RWPE2 (cell line): ENCODE data around the gene NAGA.

Experiments used
- ATAC-seq: fragments of 200-7000 bp; cut with Tn5 transposase; 3 replicates; pipeline ENCODE4 v1.9.1; 2021; ENCODE audit warnings: low read depth
- DNase-seq: peaks from one replicate; pipeline ENCODE4 v3.0.0-alpha.2; 2020; ENCODE audit warnings: low spot score
- H3K27ac ChIP-seq: fragments of 450-650 bp; 2 replicates; pipeline ENCODE4 v1.5.1; 2017; ENCODE audit warnings: mild to moderate bottlenecking; ENCODE audit not compliant: poor library complexity, severe bottlenecking
- H3K27me3 ChIP-seq: fragments of 250-450 bp; sonication (Bioruptor Pico); 2 replicates; pipeline ENCODE4 v1.5.1; 2021; ENCODE audit warnings: mild to moderate bottlenecking, moderate library complexity; ENCODE audit not compliant: insufficient read depth, poor library complexity, severe bottlenecking
- H3K36me3 ChIP-seq: fragments of 250-450 bp; sonication (Bioruptor Pico); 2 replicates; pipeline ENCODE4 v1.5.1; 2020; ENCODE audit warnings: low read depth, mild to moderate bottlenecking, moderate library complexity
- H3K4me1 ChIP-seq: fragments of 250-450 bp; sonication (Bioruptor Pico); 2 replicates; pipeline ENCODE4 v1.5.1; 2021; ENCODE audit warnings: mild to moderate bottlenecking, moderate library complexity; ENCODE audit not compliant: insufficient read depth, poor library complexity, severe bottlenecking
- H3K4me3 ChIP-seq: fragments of 250-450 bp; sonication (Bioruptor Pico); 2 replicates; pipeline ENCODE4 v1.5.1; 2021; ENCODE audit warnings: mild to moderate bottlenecking, moderate library complexity; ENCODE audit not compliant: severe bottlenecking
- H3K9me3 ChIP-seq: fragments of 250-450 bp; sonication (Bioruptor Pico); 2 replicates; pipeline ENCODE4 v1.5.1; 2021; ENCODE audit warnings: mild to moderate bottlenecking, moderate library complexity; ENCODE audit not compliant: severe bottlenecking
- TF ChIP-seq, protein P1 (sequence below): fragments of 450-650 bp; IDR thresholded peaks from one replicate; pipeline ENCODE4 v1.5.1; 2017; ENCODE audit warnings: mild to moderate bottlenecking, moderate library complexity; ENCODE audit not compliant: poor library complexity, severe bottlenecking

NAGA gene

DNA sequence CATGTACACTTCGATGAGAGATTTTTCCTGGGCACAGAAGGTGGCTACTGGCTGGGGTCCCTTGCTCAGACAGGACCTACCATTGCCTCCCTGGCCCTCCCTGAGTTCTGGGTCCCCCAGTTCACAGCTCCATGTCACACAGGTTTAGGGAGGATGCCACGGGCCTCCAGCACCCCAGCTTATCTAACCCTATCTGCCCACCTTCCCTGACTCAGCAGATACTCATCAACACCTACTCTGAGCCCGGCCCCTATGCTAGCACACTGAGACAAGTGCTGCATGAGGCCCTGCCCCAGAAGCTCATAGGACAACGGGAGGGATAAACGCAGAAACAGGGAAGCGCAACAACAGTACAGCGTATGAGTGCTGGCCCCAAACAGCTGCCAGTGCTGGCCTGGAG is 9.6 kb downstream of the NAGA start:
- DNase-seq (no peak), ATAC-seq (no peak)
- TF ChIP-seq, protein P1, sequence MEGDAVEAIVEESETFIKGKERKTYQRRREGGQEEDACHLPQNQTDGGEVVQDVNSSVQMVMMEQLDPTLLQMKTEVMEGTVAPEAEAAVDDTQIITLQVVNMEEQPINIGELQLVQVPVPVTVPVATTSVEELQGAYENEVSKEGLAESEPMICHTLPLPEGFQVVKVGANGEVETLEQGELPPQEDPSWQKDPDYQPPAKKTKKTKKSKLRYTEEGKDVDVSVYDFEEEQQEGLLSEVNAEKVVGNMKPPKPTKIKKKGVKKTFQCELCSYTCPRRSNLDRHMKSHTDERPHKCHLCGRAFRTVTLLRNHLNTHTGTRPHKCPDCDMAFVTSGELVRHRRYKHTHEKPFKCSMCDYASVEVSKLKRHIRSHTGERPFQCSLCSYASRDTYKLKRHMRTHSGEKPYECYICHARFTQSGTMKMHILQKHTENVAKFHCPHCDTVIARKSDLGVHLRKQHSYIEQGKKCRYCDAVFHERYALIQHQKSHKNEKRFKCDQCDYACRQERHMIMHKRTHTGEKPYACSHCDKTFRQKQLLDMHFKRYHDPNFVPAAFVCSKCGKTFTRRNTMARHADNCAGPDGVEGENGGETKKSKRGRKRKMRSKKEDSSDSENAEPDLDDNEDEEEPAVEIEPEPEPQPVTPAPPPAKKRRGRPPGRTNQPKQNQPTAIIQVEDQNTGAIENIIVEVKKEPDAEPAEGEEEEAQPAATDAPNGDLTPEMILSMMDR = no peak
- no peak overlapping the region for H3K27ac ChIP-seq
- peaks cover 13% of the 10 kb centered on the region for H3K9me3 ChIP-seq
- H3K27me3 ChIP-seq = no peaks in the 10 kb centered on the region
- H3K4me3 ChIP-seq = no peak overlapping the region
- no peaks in the 10 kb centered on the region for H3K4me1 ChIP-seq
- peaks cover 8% of the 10 kb centered on the region for H3K36me3 ChIP-seq

DNA sequence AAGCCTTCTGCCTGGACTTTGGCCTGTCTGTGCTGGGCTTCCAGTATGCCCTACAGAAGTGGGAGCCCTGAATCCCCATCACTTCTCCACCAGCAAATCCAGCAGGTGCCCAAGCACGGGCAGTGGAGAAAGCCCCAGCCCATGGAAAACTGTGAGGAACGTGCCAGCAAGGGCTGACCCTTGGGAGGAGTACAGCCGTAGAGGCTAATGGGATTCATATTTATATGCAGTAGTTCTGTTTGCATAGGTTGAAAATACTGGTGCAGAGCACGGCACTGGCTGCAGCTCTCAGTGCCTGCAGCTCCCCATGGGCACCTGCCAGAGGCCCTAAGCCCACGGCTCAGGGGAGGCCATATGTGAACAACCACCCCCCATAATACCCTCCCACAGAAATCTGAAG is 10.1 kb downstream of the NAGA start:
- TF ChIP-seq, protein P1 = no peak
- H3K9me3 ChIP-seq = peaks cover 13% of the 10 kb centered on the region
- DNase-seq (no peak), ATAC-seq (no peak)
- H3K27ac ChIP-seq = no peak overlapping the region
- no peaks in the 10 kb centered on the region for H3K4me1 ChIP-seq
- H3K36me3 ChIP-seq = peaks cover 8% of the 10 kb centered on the region
- H3K4me3 ChIP-seq = no peak overlapping the region
- no peaks in the 10 kb centered on the region for H3K27me3 ChIP-seq

DNA sequence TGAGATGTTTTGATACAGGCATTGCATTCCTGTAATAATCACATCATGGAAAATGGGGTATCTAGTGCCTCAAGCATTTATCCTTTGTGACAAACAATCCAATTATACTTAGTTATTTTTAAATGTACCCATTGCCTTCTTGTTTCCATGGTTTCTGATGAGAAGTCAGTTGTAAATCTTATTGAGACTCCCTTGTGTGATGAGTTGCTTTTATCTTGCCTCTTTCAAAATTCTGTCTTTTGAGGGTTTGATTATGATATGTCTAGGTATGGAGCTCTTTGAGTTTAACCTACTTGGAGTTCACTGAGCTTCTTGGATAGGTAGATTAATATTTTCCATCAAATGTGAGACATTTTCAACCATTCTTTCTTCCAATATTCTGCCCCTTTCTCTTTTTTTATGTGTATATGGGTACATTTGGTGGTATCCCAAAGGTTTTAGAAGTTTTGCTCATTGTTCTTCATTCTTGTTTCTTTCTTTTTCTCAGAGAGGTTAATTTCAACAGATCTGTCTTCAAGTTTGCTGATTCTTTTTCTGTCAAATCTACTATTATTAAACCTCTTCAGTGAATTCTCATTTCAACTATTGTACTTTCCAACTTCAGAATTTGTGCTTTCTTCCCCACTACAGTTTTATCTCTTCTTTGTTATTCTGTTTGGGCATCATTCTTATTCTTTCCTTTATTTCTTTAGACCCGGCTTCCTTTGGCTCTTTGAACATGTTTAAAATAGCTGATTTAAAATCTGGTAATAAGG is 13.7 kb downstream of the NAGA start:
- Histone ChIP-seq H3K4me3 (no peak overlapping the region), H3K36me3 (peaks cover 8% of the 10 kb centered on the region; the same call in 1 of the 2 replicates), H3K4me1 (no peaks in the 10 kb centered on the region), H3K27ac (no peak overlapping the region), H3K9me3 (peaks cover 13% of the 10 kb centered on the region), H3K27me3 (no peaks in the 10 kb centered on the region)
- no peak for ATAC-seq
- TF ChIP-seq, protein P1 = no peak
- no peak for DNase-seq

DNA sequence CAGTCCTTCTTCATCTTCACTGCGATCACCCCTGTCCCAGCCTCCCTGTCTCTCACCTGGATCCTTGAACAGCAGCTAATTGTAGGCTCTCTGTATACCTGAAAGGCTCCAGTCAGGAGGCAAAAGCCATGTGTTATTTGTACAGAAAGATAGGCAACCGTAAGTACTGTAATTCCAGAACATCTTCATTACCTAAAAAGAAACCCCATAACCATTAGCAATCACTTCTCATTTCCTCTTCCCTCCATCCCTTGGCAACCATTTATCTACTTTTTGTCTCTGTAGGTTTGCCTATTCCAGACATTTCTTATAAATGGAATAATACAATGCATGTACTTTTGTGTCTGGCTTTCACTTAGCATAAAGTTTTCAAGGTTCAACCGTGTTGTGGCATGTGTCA is 17.8 kb downstream of the NAGA start:
- no peak overlapping the region for H3K27ac ChIP-seq
- ATAC-seq = no peak
- H3K27me3 ChIP-seq = no peaks in the 10 kb centered on the region
- peaks cover 13% of the 10 kb centered on the region for H3K9me3 ChIP-seq
- no peaks in the 10 kb centered on the region for H3K36me3 ChIP-seq
- TF ChIP-seq, protein P1 = no peak
- no peak for DNase-seq
- no peaks in the 10 kb centered on the region for H3K4me1 ChIP-seq
- no peak overlapping the region for H3K4me3 ChIP-seq

DNA sequence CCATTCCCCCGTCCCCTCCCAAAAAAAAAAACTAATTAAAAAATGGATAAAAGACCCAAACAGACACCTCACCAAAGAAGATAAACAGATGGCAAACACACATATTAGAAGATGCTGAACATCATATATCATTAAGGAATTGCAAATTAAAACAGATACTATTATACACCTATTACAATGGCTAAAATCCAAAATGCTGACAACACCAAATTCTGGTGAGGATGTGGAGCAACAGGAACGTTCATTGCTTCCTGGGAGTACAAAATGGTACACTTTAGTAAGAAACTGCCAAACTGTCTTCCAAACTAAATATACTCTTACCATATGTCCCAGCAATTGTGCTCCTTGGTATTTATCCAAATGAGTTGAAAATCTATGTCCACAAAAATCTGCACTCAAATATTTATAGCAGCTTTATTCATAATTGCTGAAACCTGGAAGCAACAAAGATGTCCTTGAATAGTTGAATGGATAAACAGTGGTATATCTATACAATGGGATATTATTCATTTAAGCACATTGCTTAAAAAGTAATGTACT is 19.9 kb downstream of the NAGA start:
- ATAC-seq (no peak), DNase-seq (no peak)
- H3K27ac ChIP-seq = no peak overlapping the region
- TF ChIP-seq, protein P1 = no peak
- no peaks in the 10 kb centered on the region for H3K36me3 ChIP-seq
- H3K4me1 ChIP-seq = no peaks in the 10 kb centered on the region
- H3K9me3 ChIP-seq = no peaks in the 10 kb centered on the region
- no peak overlapping the region for H3K4me3 ChIP-seq
- H3K27me3 ChIP-seq = no peaks in the 10 kb centered on the region
